Nephron (organoid): ENCODE data around the gene INTS4.
"Not testable (repeated sequence)": the region's sequence is repeated elsewhere in the genome, so short reads cannot be mapped to it uniquely, and the experiment has no call there.

Source experiments
- H3K27ac Mint-ChIP-seq, 3 experiments: 2 replicates each; pipeline ENCODE4 v1.8.0; 2020; ENCODE audit warnings: mixed read lengths in 3 of 3, mild to moderate bottlenecking in 2 of 3, moderate library complexity in 1 of 3
- H3K27me3 Mint-ChIP-seq: 2 replicates; pipeline ENCODE4 v1.8.0; 2021; ENCODE audit warnings: low read depth, mild to moderate bottlenecking, moderate library complexity, mixed read lengths
- H3K36me3 Mint-ChIP-seq: 2 replicates; pipeline ENCODE4 v1.8.0; 2020; ENCODE audit warnings: low read depth, mixed read lengths
- H3K4me1 Mint-ChIP-seq: 2 replicates; pipeline ENCODE4 v1.8.0; 2020; ENCODE audit warnings: mixed read lengths
- H3K4me3 Mint-ChIP-seq, 3 experiments: 2 replicates each; pipeline ENCODE4 v1.8.0; 2020; ENCODE audit warnings: mild to moderate bottlenecking in 3 of 3, mixed read lengths in 3 of 3, moderate library complexity in 2 of 3
- H3K9me3 Mint-ChIP-seq: 2 replicates; pipeline ENCODE4 v1.8.0; 2020; ENCODE audit warnings: mixed read lengths
- CTCF ChIP-seq, 3 experiments: fragments of 200-600 bp; sonication (generic); IDR thresholded peaks; one replicate each; pipeline ENCODE4 v1.5.0; 2021; ENCODE audit warnings: antibody characterized with exemption in 3 of 3; ENCODE audit not compliant: unreplicated experiment in 3 of 3

INTS4 gene

GRCh38 chr11:77879218-77879617 is 115.2 kb downstream of the INTS4 start:
- Mint-ChIP-seq H3K4me3 (no peak overlapping the region), H3K4me1 (peaks cover 4% of the 10 kb centered on the region), H3K27me3 (no peaks in the 10 kb centered on the region), H3K27ac (no peak overlapping the region), H3K9me3 (no peaks in the 10 kb centered on the region), H3K36me3 (peaks cover 38% of the 10 kb centered on the region)
- TF ChIP-seq CTCF (IDR thresholded peaks at IDR 0.05; ENCODE audit: unreplicated experiment in 3 of 3) = no peak

- H3K27me3 Mint-ChIP-seq, H3K4me1 Mint-ChIP-seq, H3K4me3 Mint-ChIP-seq, H3K9me3 Mint-ChIP-seq, H3K27ac Mint-ChIP-seq: not testable (repeated sequence)
- H3K36me3 Mint-ChIP-seq = peaks cover 29% of the 10 kb centered on the region
Observed at GRCh38 chr11:77878247-77878646, 116.2 kb downstream of the INTS4 start.

GRCh38 chr11:77876045-77876444 is 118.4 kb downstream of the INTS4 start:
- H3K4me3 Mint-ChIP-seq = no peak overlapping the region
- H3K27me3 Mint-ChIP-seq = no peaks in the 10 kb centered on the region
- no peaks in the 10 kb centered on the region for H3K9me3 Mint-ChIP-seq
- H3K36me3 Mint-ChIP-seq = peaks cover 33% of the 10 kb centered on the region
- H3K4me1 Mint-ChIP-seq = peaks cover 4% of the 10 kb centered on the region
- no peak overlapping the region for H3K27ac Mint-ChIP-seq
- TF ChIP-seq CTCF (IDR thresholded peaks at IDR 0.05; ENCODE audit: unreplicated experiment in 3 of 3) = no peak

- H3K4me3 Mint-ChIP-seq = no peak overlapping the region
- H3K9me3 Mint-ChIP-seq = no peaks in the 10 kb centered on the region
- no peak for TF ChIP-seq CTCF (IDR thresholded peaks at IDR 0.05; ENCODE audit: unreplicated experiment in 3 of 3)
- no peaks in the 10 kb centered on the region for H3K27me3 Mint-ChIP-seq
- peaks cover 31% of the 10 kb centered on the region for H3K36me3 Mint-ChIP-seq
- H3K4me1 Mint-ChIP-seq = peaks cover 4% of the 10 kb centered on the region
- H3K27ac Mint-ChIP-seq = no peak overlapping the region
Observed at GRCh38 chr11:77874206-77874605, 120.3 kb downstream of the INTS4 start.

GRCh38 chr11:77873345-77873744 is 121.1 kb downstream of the INTS4 start:
- no peak for TF ChIP-seq CTCF (IDR thresholded peaks at IDR 0.05; ENCODE audit: unreplicated experiment in 3 of 3)
- Mint-ChIP-seq H3K36me3 (peaks cover 34% of the 10 kb centered on the region), H3K27ac (no peak overlapping the region), H3K4me3 (no peak overlapping the region), H3K9me3 (no peaks in the 10 kb centered on the region), H3K27me3 (no peaks in the 10 kb centered on the region), H3K4me1 (peaks cover 2% of the 10 kb centered on the region)

- TF ChIP-seq CTCF (IDR thresholded peaks at IDR 0.05; ENCODE audit: unreplicated experiment in 3 of 3) = no peak
- no peaks in the 10 kb centered on the region for H3K4me1 Mint-ChIP-seq
- no peak overlapping the region for H3K27ac Mint-ChIP-seq
- H3K9me3 Mint-ChIP-seq = no peaks in the 10 kb centered on the region
- no peak overlapping the region for H3K4me3 Mint-ChIP-seq
- peaks cover 43% of the 10 kb centered on the region for H3K36me3 Mint-ChIP-seq
- H3K27me3 Mint-ChIP-seq = no peaks in the 10 kb centered on the region
Observed at GRCh38 chr11:77871855-77872254, 122.6 kb downstream of the INTS4 start.
